H9 (cell line): ENCODE data around the gene TTC9. TPM values are rescaled to one million over a fixed set of nuclear protein-coding genes. Genes with fewer than 3 reads are reported as not detected.

Experiments used
- DNase-seq: peaks from one replicate; pipeline ENCODE4 v3.0.0-alpha.2; 2017
- H2AFZ ChIP-seq: one replicate; pipeline ENCODE4 v1.6.1; 2013; ENCODE audit warnings: mild to moderate bottlenecking, low read length, control low read depth, moderate library complexity
- H2AK5ac ChIP-seq: 2 replicates; pipeline ENCODE4 v1.6.1; 2013; ENCODE audit warnings: low read length, control low read depth, mixed read lengths; ENCODE audit not compliant: insufficient read length
- H2BK120ac ChIP-seq: one replicate; pipeline ENCODE4 v1.6.1; 2013; ENCODE audit warnings: low read depth, mild to moderate bottlenecking, low read length, control low read depth, inconsistent platforms; ENCODE audit not compliant: poor library complexity, severe bottlenecking
- H2BK12ac ChIP-seq: 2 replicates; pipeline ENCODE4 v1.6.1; 2013; ENCODE audit warnings: low read length, control low read depth, mixed read lengths, low read depth; ENCODE audit not compliant: insufficient read length
- H2BK15ac ChIP-seq: 2 replicates; pipeline ENCODE4 v1.6.1; 2013; ENCODE audit warnings: low read depth, low read length, control low read depth
- H2BK20ac ChIP-seq: one replicate; pipeline ENCODE4 v1.6.1; 2013; ENCODE audit warnings: low read depth, mild to moderate bottlenecking, low read length, control low read depth, inconsistent platforms; ENCODE audit not compliant: poor library complexity, severe bottlenecking
- H2BK5ac ChIP-seq: 2 replicates; pipeline ENCODE4 v1.6.1; 2013; ENCODE audit warnings: low read length, control low read depth, mixed read lengths; ENCODE audit not compliant: insufficient read length
- H3K14ac ChIP-seq: 2 replicates; pipeline ENCODE4 v1.6.1; 2013; ENCODE audit warnings: low read length, control low read depth; ENCODE audit not compliant: insufficient read depth
- H3K18ac ChIP-seq: 2 replicates; pipeline ENCODE4 v1.6.1; 2013; ENCODE audit warnings: low read depth, mild to moderate bottlenecking, mixed read lengths, low read length, control low read depth; ENCODE audit not compliant: insufficient read length
- H3K23ac ChIP-seq: 2 replicates; pipeline ENCODE4 v1.6.1; 2013; ENCODE audit warnings: low read length, control low read depth, mixed read lengths, low read depth; ENCODE audit not compliant: insufficient read length
- H3K23me2 ChIP-seq: 2 replicates; pipeline ENCODE4 v1.6.1; 2013; ENCODE audit warnings: low read depth, mild to moderate bottlenecking, mixed read lengths, low read length, control low read depth; ENCODE audit not compliant: insufficient read length, poor library complexity, severe bottlenecking
- H3K27ac ChIP-seq: 2 replicates; pipeline ENCODE4 v1.5.1; 2013; ENCODE audit warnings: low read length, control low read depth, mixed read lengths, low read depth; ENCODE audit not compliant: insufficient read length
- H3K27me3 ChIP-seq: 2 replicates; pipeline ENCODE4 v1.6.1; 2013; ENCODE audit warnings: low read length, control low read depth, inconsistent platforms; ENCODE audit not compliant: insufficient read depth
- H3K4ac ChIP-seq: 2 replicates; pipeline ENCODE4 v1.6.1; 2013; ENCODE audit warnings: low read depth, mild to moderate bottlenecking, control low read depth, inconsistent platforms, low read length, moderate library complexity
- H3K4me1 ChIP-seq: 2 replicates; pipeline ENCODE4 v1.6.1; 2013; ENCODE audit warnings: low read length, control low read depth, inconsistent platforms; ENCODE audit not compliant: insufficient read depth
- H3K4me2 ChIP-seq: 2 replicates; pipeline ENCODE4 v1.6.1; 2013; ENCODE audit warnings: low read length, control low read depth, mixed read lengths; ENCODE audit not compliant: insufficient read length, insufficient read depth
- H3K56ac ChIP-seq: 2 replicates; pipeline ENCODE4 v1.6.1; 2013; ENCODE audit warnings: low read depth, mild to moderate bottlenecking, mixed read lengths, low read length, control low read depth; ENCODE audit not compliant: insufficient read length
- H3K79me1 ChIP-seq: 2 replicates; pipeline ENCODE4 v1.6.1; 2013; ENCODE audit warnings: low read depth, mild to moderate bottlenecking, moderate library complexity, low read length, control low read depth, inconsistent platforms; ENCODE audit not compliant: insufficient read depth, poor library complexity, severe bottlenecking
- H3K79me2 ChIP-seq: 2 replicates; pipeline ENCODE4 v1.6.1; 2013; ENCODE audit warnings: low read length, control low read depth, inconsistent platforms; ENCODE audit not compliant: insufficient read depth
- H3K9ac ChIP-seq: 2 replicates; pipeline ENCODE4 v1.6.1; 2013; ENCODE audit warnings: low read length, control low read depth, mixed read lengths; ENCODE audit not compliant: insufficient read length; ENCODE audit errors: extremely low read depth
- H3K9me3 ChIP-seq: one replicate; pipeline ENCODE4 v1.6.1; 2013; ENCODE audit warnings: low read depth, low read length, inconsistent platforms; ENCODE audit not compliant: control insufficient read depth
- H3T11ph ChIP-seq: one replicate; pipeline ENCODE4 v1.6.1; 2013; ENCODE audit warnings: mild to moderate bottlenecking, low read length, control low read depth, inconsistent platforms
- H4K20me1 ChIP-seq: one replicate; pipeline ENCODE4 v1.6.1; 2013; ENCODE audit not compliant: control insufficient read depth, insufficient read length, insufficient read depth
- H4K5ac ChIP-seq: 2 replicates; pipeline ENCODE4 v1.6.1; 2013; ENCODE audit warnings: low read depth, mild to moderate bottlenecking, mixed read lengths, low read length, control low read depth; ENCODE audit not compliant: insufficient read length
- H4K8ac ChIP-seq: replicated peaks from 2 replicates; pipeline ENCODE4 v1.6.1; 2013; ENCODE audit warnings: low read length, control low read depth, mixed read lengths, low read depth; ENCODE audit not compliant: insufficient read length
- H4K91ac ChIP-seq: 2 replicates; pipeline ENCODE4 v1.6.1; 2013; ENCODE audit warnings: low read depth, mild to moderate bottlenecking, moderate library complexity, mixed read lengths, low read length, control low read depth; ENCODE audit not compliant: insufficient read length
- H3K27ac Mint-ChIP-seq, 3 experiments: 2 replicates in 2 of 3; 3 replicates in 1 of 3; pipeline ENCODE4 v1.8.0; 2020 to 2021; ENCODE audit warnings: mixed read lengths in 3 of 3, mild to moderate bottlenecking in 1 of 3, moderate library complexity in 1 of 3
- H3K27me3 Mint-ChIP-seq: 2 replicates; pipeline ENCODE4 v1.8.0; 2021; ENCODE audit warnings: low read depth, mild to moderate bottlenecking, moderate library complexity, mixed read lengths
- H3K36me3 Mint-ChIP-seq, 3 experiments: 2 replicates in 2 of 3; 3 replicates in 1 of 3; pipeline ENCODE4 v1.8.0; 2020 to 2021; ENCODE audit warnings: low read depth in 3 of 3, mixed read lengths in 3 of 3; ENCODE audit not compliant: insufficient read depth in 1 of 3
- H3K4me1 Mint-ChIP-seq, 2 experiments: 2 replicates each; pipeline ENCODE4 v1.8.0; 2020; ENCODE audit warnings: mixed read lengths in 2 of 2
- H3K4me3 Mint-ChIP-seq, 2 experiments: 2 replicates in 1 of 2; 3 replicates in 1 of 2; pipeline ENCODE4 v1.8.0; 2020 to 2021; ENCODE audit warnings: mild to moderate bottlenecking in 2 of 2, mixed read lengths in 2 of 2, moderate library complexity in 1 of 2
- H3K9me3 Mint-ChIP-seq, 2 experiments: 2 replicates in 1 of 2; 3 replicates in 1 of 2; pipeline ENCODE4 v1.8.0; 2020; ENCODE audit warnings: mild to moderate bottlenecking in 2 of 2, mixed read lengths in 2 of 2, moderate library complexity in 1 of 2
- WGBS: extraction: QIAGEN DNeasy Blood & Tissue Kit; methylation state at CpG from one replicate; pipeline ENCODE4 v1.1.7; 2013; ENCODE audit warnings: missing lambda C conversion rate, low lambda C conversion rate, mixed read lengths; ENCODE audit not compliant: insufficient read length; ENCODE audit errors: extremely low coverage; 5-methylcytosine and 5-hydroxymethylcytosine counted together
- total RNA-seq: library from RNA; stranded (reverse); gene quantifications from 2 replicates; pipeline ENCODE4 v1.2.1, GENCODE V29; 2021
- TF ChIP-seq, protein P1 (sequence below): fragments of 200-600 bp; sonication (generic); conservative IDR thresholded peaks from 3 replicates; pipeline ENCODE4 v1.8.0; 2021; ENCODE audit warnings: antibody characterized with exemption, mild to moderate bottlenecking

Gene TTC9
- total RNA-seq, 1 experiment from 2014 or later: 17.4 TPM

DNA sequence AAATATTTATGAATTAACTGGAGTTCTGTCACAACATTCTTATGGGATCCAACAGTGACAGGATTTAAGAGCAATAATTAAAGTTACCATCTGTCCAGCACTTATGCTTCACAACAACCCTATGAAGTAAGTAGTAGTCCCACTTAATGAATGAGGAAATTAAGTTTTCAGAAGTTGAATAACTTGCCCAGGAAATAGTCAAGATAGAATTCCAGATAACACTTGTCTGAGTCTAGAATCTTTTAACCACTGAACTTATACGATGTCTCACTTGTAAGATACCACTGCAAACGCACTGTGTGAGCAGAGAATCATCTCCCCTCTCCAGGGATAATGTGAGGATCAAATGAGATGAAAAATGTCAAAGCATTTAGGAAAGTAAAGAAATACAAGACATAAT is 3.3 kb upstream of the TTC9 start:
- no peak overlapping the region for H4K8ac ChIP-seq
- H2BK120ac ChIP-seq: no peak overlapping the region
- no peak overlapping the region for H2BK12ac ChIP-seq
- no peak overlapping the region for H3K23ac ChIP-seq
- no peak overlapping the region for H3K4me3 Mint-ChIP-seq
- H3K27me3 Mint-ChIP-seq: no peaks in the 10 kb centered on the region
- no peak overlapping the region for H3T11ph ChIP-seq
- TF ChIP-seq, protein P1, sequence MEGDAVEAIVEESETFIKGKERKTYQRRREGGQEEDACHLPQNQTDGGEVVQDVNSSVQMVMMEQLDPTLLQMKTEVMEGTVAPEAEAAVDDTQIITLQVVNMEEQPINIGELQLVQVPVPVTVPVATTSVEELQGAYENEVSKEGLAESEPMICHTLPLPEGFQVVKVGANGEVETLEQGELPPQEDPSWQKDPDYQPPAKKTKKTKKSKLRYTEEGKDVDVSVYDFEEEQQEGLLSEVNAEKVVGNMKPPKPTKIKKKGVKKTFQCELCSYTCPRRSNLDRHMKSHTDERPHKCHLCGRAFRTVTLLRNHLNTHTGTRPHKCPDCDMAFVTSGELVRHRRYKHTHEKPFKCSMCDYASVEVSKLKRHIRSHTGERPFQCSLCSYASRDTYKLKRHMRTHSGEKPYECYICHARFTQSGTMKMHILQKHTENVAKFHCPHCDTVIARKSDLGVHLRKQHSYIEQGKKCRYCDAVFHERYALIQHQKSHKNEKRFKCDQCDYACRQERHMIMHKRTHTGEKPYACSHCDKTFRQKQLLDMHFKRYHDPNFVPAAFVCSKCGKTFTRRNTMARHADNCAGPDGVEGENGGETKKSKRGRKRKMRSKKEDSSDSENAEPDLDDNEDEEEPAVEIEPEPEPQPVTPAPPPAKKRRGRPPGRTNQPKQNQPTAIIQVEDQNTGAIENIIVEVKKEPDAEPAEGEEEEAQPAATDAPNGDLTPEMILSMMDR: no peak
- no peak overlapping the region for H2AFZ ChIP-seq
- no peak overlapping the region; a peak in 1 of 7 replicates for H3K27ac Mint-ChIP-seq
- no peaks in the 10 kb centered on the region for H3K27me3 ChIP-seq
- no peak for DNase-seq
- WGBS: no CpG with 5 or more reads among the region's 2 CpGs
- H3K79me1 ChIP-seq: no peaks in the 10 kb centered on the region
- no peak overlapping the region for H3K56ac ChIP-seq
- H4K91ac ChIP-seq: no peak overlapping the region
- peaks cover 22 to 24% of the 10 kb centered on the region in 2 experiments for H3K4me1 Mint-ChIP-seq
- H3K79me2 ChIP-seq: peaks cover 15% of the 10 kb centered on the region; the same call in 1 of the 2 replicates
- H3K36me3 Mint-ChIP-seq: peaks cover 2 to 12% (median 5%) of the 10 kb centered on the region in 3 experiments; a peak in 6 of 7 replicates
- no peak overlapping the region for H3K18ac ChIP-seq
- no peak overlapping the region for H2AK5ac ChIP-seq
- H2BK15ac ChIP-seq: no peak overlapping the region
- no peak overlapping the region for H2BK5ac ChIP-seq
- H3K9ac ChIP-seq: no peak overlapping the region
- no peak overlapping the region for H3K14ac ChIP-seq
- no peaks in the 10 kb centered on the region for H3K9me3 ChIP-seq
- no peaks in the 10 kb centered on the region for H4K20me1 ChIP-seq
- H3K4ac ChIP-seq: no peak overlapping the region
- no peak overlapping the region for H3K27ac ChIP-seq
- H3K23me2 ChIP-seq: peaks cover 20% of the 10 kb centered on the region
- H3K9me3 Mint-ChIP-seq: peaks cover 4 to 5% of the 10 kb centered on the region in 2 experiments; a peak in 4 of 5 replicates
- H3K4me2 ChIP-seq: no peak overlapping the region
- H3K4me1 ChIP-seq: peaks cover 5% of the 10 kb centered on the region
- H4K5ac ChIP-seq: no peak overlapping the region
- H2BK20ac ChIP-seq: no peak overlapping the region
